ENCODE data around the gene PLCB1. TPM values are rescaled to one million over a fixed set of nuclear protein-coding genes. Genes with fewer than 3 reads are reported as not detected.

Gene PLCB1
- total RNA-seq, 1 experiment from 2014 or later = 11.3 TPM

DNA sequence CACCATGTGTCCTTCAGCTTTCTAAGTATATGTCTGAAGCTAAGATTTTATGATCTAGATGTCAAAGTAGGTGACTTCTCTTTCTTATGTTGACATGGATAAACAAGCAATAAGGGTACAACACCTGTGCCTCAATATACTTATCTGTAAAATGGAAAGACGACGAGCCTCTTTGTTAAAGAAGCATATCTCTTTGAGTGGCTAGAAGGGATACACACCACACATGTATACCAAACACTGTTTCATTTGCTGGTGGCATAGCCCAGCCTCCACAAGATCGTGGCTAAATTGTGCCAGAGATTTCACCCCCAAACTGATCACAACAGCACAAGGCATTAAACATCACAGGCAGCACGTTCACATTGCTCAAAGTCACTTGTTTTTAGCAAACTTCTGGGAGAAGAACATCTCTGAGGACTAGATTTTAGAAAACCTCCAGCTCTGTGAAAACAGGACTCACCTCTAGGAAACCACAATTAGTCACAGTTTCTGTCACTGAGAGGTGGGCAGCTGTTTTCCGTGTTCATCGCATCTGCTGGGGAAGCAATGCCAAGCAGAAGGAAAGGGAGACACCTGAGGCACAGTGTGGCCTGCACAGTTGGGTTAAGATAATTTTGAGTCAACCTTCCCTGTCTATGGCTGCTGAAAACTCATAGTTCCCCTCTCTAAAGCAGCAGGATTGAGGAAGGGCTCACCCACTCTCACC lies 673.8 kb downstream of the PLCB1 start (continued):
- TF ChIP-seq ZNF317 (CRISPR knock-in tag; IDR thresholded peaks at IDR 0.05; ENCODE audit: borderline replicate concordance, low read depth) = no peak
- no peak for TF ChIP-seq JUN (CRISPR knock-in tag; IDR thresholded peaks at IDR 0.05)
- TF ChIP-seq JAZF1 (CRISPR knock-in tag; IDR thresholded peaks at IDR 0.05) = no peak
- no peak for TF ChIP-seq ZNF416 (CRISPR knock-in tag; IDR thresholded peaks at IDR 0.05)
- no peak for TF ChIP-seq ZNF532 (CRISPR knock-in tag; IDR thresholded peaks at IDR 0.05; ENCODE audit: borderline replicate concordance)
- TF ChIP-seq, protein P1, sequence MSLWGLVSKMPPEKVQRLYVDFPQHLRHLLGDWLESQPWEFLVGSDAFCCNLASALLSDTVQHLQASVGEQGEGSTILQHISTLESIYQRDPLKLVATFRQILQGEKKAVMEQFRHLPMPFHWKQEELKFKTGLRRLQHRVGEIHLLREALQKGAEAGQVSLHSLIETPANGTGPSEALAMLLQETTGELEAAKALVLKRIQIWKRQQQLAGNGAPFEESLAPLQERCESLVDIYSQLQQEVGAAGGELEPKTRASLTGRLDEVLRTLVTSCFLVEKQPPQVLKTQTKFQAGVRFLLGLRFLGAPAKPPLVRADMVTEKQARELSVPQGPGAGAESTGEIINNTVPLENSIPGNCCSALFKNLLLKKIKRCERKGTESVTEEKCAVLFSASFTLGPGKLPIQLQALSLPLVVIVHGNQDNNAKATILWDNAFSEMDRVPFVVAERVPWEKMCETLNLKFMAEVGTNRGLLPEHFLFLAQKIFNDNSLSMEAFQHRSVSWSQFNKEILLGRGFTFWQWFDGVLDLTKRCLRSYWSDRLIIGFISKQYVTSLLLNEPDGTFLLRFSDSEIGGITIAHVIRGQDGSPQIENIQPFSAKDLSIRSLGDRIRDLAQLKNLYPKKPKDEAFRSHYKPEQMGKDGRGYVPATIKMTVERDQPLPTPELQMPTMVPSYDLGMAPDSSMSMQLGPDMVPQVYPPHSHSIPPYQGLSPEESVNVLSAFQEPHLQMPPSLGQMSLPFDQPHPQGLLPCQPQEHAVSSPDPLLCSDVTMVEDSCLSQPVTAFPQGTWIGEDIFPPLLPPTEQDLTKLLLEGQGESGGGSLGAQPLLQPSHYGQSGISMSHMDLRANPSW (CRISPR knock-in tag; conservative IDR thresholded peaks at IDR 0.05; ENCODE audit: low read depth) = no peak
- TF ChIP-seq, protein P2, sequence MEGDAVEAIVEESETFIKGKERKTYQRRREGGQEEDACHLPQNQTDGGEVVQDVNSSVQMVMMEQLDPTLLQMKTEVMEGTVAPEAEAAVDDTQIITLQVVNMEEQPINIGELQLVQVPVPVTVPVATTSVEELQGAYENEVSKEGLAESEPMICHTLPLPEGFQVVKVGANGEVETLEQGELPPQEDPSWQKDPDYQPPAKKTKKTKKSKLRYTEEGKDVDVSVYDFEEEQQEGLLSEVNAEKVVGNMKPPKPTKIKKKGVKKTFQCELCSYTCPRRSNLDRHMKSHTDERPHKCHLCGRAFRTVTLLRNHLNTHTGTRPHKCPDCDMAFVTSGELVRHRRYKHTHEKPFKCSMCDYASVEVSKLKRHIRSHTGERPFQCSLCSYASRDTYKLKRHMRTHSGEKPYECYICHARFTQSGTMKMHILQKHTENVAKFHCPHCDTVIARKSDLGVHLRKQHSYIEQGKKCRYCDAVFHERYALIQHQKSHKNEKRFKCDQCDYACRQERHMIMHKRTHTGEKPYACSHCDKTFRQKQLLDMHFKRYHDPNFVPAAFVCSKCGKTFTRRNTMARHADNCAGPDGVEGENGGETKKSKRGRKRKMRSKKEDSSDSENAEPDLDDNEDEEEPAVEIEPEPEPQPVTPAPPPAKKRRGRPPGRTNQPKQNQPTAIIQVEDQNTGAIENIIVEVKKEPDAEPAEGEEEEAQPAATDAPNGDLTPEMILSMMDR (IDR thresholded peaks at IDR 0.05) = no peak

- peaks cover 62% of the 10 kb centered on the region for H3K4me1 Mint-ChIP-seq
- TF ChIP-seq, protein P3, sequence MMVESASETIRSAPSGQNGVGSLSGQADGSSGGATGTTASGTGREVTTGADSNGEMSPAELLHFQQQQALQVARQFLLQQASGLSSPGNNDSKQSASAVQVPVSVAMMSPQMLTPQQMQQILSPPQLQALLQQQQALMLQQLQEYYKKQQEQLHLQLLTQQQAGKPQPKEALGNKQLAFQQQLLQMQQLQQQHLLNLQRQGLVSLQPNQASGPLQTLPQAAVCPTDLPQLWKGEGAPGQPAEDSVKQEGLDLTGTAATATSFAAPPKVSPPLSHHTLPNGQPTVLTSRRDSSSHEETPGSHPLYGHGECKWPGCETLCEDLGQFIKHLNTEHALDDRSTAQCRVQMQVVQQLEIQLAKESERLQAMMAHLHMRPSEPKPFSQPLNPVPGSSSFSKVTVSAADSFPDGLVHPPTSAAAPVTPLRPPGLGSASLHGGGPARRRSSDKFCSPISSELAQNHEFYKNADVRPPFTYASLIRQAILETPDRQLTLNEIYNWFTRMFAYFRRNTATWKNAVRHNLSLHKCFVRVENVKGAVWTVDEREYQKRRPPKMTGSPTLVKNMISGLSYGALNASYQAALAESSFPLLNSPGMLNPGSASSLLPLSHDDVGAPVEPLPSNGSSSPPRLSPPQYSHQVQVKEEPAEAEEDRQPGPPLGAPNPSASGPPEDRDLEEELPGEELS (CRISPR knock-in tag; IDR thresholded peaks at IDR 0.05) = no peak
- TF ChIP-seq JAZF1 (CRISPR knock-in tag; IDR thresholded peaks at IDR 0.05) = no peak
- TF ChIP-seq ZNF396 (CRISPR knock-in tag; IDR thresholded peaks at IDR 0.05; ENCODE audit: borderline replicate concordance) = no peak
- TF ChIP-seq GTF2I (CRISPR knock-in tag; conservative IDR thresholded peaks at IDR 0.05) = no peak
- TF ChIP-seq ETV6 (CRISPR knock-in tag; IDR thresholded peaks at IDR 0.05) = no peak
- TF ChIP-seq ZNF425 (CRISPR knock-in tag; conservative IDR thresholded peaks at IDR 0.05) = no peak
- no peak for TF ChIP-seq NR3C1 (CRISPR knock-in tag; conservative IDR thresholded peaks at IDR 0.05; ENCODE audit: low read depth)
- no peak for TF ChIP-seq GRHL2 (CRISPR knock-in tag; IDR thresholded peaks at IDR 0.05; ENCODE audit: insufficient replicate concordance, severe bottlenecking)
- TF ChIP-seq RELA (CRISPR knock-in tag; IDR thresholded peaks at IDR 0.05; ENCODE audit: borderline replicate concordance) = no peak
- no peak for TF ChIP-seq KAT7 (CRISPR knock-in tag; IDR thresholded peaks at IDR 0.05; ENCODE audit: borderline replicate concordance)
- TF ChIP-seq E2F5 (CRISPR knock-in tag; IDR thresholded peaks at IDR 0.05) = no peak
- TF ChIP-seq, protein P4, sequence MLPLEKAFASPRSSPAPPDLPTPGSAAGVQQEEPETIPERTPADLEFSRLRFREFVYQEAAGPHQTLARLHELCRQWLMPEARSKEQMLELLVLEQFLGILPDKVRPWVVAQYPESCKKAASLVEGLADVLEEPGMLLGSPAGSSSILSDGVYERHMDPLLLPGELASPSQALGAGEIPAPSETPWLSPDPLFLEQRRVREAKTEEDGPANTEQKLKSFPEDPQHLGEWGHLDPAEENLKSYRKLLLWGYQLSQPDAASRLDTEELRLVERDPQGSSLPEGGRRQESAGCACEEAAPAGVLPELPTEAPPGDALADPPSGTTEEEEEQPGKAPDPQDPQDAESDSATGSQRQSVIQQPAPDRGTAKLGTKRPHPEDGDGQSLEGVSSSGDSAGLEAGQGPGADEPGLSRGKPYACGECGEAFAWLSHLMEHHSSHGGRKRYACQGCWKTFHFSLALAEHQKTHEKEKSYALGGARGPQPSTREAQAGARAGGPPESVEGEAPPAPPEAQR (CRISPR knock-in tag; IDR thresholded peaks at IDR 0.05) = no peak
Observed at GRCh38 chr20:8807480-8808201, 675.6 kb downstream of the PLCB1 start.

More at GRCh38 chr20:8807480-8808201, 675.6 kb downstream of the PLCB1 start:
- CTCF ChIA-PET = interaction anchor here (1.1 to 3.2 kb wide), 4 partner anchors 17 to 586 kb away, joined by 3 to 14 read pairs (median 4); no protein-coding TSS in a partner anchor
- H3K36me3 Mint-ChIP-seq = no peaks in the 10 kb centered on the region
- DNase-seq (ENCODE audit: low spot score) = no peak
- no peak overlapping the region for H3K27ac Mint-ChIP-seq
- no peak overlapping the region for H3K4me3 Mint-ChIP-seq
- POLR2A ChIA-PET = interaction anchor here (0.5 to 0.6 kb wide), 2 partner anchors 494 to 527 kb away, joined by 3 to 4 read pairs; no protein-coding TSS in a partner anchor
- ATAC-seq = no peak
- no peaks in the 10 kb centered on the region for H3K27me3 Mint-ChIP-seq (ENCODE audit: low read depth)
- no peaks in the 10 kb centered on the region for H3K9me3 Mint-ChIP-seq

All from WTC11 (cell line).